Smooth muscle cell (in vitro differentiated cells): ENCODE measurements around the gene GSTT4. TPM values are rescaled to one million over a fixed set of nuclear protein-coding genes. Genes with fewer than 3 reads are reported as not detected.
"Not testable (repeated sequence)": the region's sequence is repeated elsewhere in the genome, so short reads cannot be mapped to it uniquely, and the experiment has no call there.

Experiments used
- DNase-seq: peaks from one replicate; lab custom pipeline; 2025; ENCODE audit not compliant: unreplicated experiment; lab: John Stamatoyannopoulos, UW
- H2AFZ ChIP-seq: fragments of 200-600 bp; sonication (generic); 2 replicates; pipeline ENCODE4 v1.6.0; 2016; ENCODE audit warnings: antibody characterized with exemption, low read depth, mild to moderate bottlenecking
- H3F3A ChIP-seq: fragments of 200-600 bp; sonication (generic); 2 replicates; pipeline ENCODE4 v1.6.0; 2017; ENCODE audit warnings: antibody characterized with exemption, low read depth
- H3K27ac ChIP-seq: fragments of 200-600 bp; sonication (generic); 2 replicates; pipeline ENCODE4 v1.5.1; 2016; ENCODE audit warnings: low read depth, mild to moderate bottlenecking
- H3K27me3 ChIP-seq: fragments of 200-600 bp; sonication (generic); 2 replicates; pipeline ENCODE4 v1.6.1; 2016; ENCODE audit warnings: low read depth, mild to moderate bottlenecking
- H3K36me3 ChIP-seq: fragments of 200-600 bp; sonication (generic); 2 replicates; pipeline ENCODE4 v1.5.1; 2016; ENCODE audit warnings: low read depth
- H3K4me1 ChIP-seq: fragments of 200-600 bp; sonication (generic); 2 replicates; pipeline ENCODE4 v1.5.1; 2016; ENCODE audit warnings: low read depth
- H3K4me2 ChIP-seq: fragments of 200-600 bp; sonication (generic); 2 replicates; pipeline ENCODE4 v1.6.0; 2016; ENCODE audit warnings: mild to moderate bottlenecking
- H3K4me3 ChIP-seq: fragments of 200-600 bp; sonication (generic); 2 replicates; pipeline ENCODE4 v1.5.1; 2016; ENCODE audit warnings: mild to moderate bottlenecking
- H3K79me2 ChIP-seq: fragments of 200-600 bp; sonication (generic); 2 replicates; pipeline ENCODE4 v1.6.0; 2016; ENCODE audit warnings: low read depth, mild to moderate bottlenecking
- H3K9ac ChIP-seq: fragments of 200-600 bp; sonication (generic); 2 replicates; pipeline ENCODE4 v1.6.0; 2016; ENCODE audit warnings: low read depth
- H3K9me3 ChIP-seq: fragments of 200-600 bp; sonication (generic); replicated peaks from 2 replicates; pipeline ENCODE4 v1.5.1; 2016; ENCODE audit warnings: low read depth
- H4K20me1 ChIP-seq: fragments of 200-600 bp; sonication (generic); 2 replicates; pipeline ENCODE4 v1.6.0; 2016; ENCODE audit warnings: low read depth
- WGBS: methylation state at CpG from one replicate; pipeline ENCODE4 v1.1.7; 2016; ENCODE audit warnings: low lambda C conversion rate; 5-methylcytosine and 5-hydroxymethylcytosine counted together
- polyA plus RNA-seq: library from polyadenylated mRNA; unstranded; fragments of >200 nt; fragmentation: Nextera tagmentation; extraction: Ambion mirVana; gene quantifications from 2 replicates; pipeline ENCODE4 v1.2.1, GENCODE V29; 2016
- total RNA-seq: library from RNA; depleted of rRNA; stranded (reverse); fragments of >200 nt; gene quantifications from 2 replicates; pipeline ENCODE4 v1.2.3, GENCODE V29; 2014

Gene GSTT4
- total and polyA plus RNA-seq, 2 experiments from 2014 or later: not detected

- not testable (repeated sequence) for H3K4me2 ChIP-seq, H3K9me3 ChIP-seq, DNase-seq, H2AFZ ChIP-seq, H3K27me3 ChIP-seq, H3K4me1 ChIP-seq, H3K9ac ChIP-seq, H4K20me1 ChIP-seq, H3K27ac ChIP-seq, H3F3A ChIP-seq, H3K36me3 ChIP-seq, H3K79me2 ChIP-seq, H3K4me3 ChIP-seq
- WGBS: 75% methylated on average over 7 of the region's 8 CpGs
Measured at GRCh38 chr22:23954193-23954990, 50.9 kb downstream of the GSTT4 start.

- H3F3A ChIP-seq, H3K27ac ChIP-seq, H3K4me1 ChIP-seq, H2AFZ ChIP-seq, H3K4me2 ChIP-seq, H3K27me3 ChIP-seq, H4K20me1 ChIP-seq, H3K79me2 ChIP-seq, H3K9me3 ChIP-seq, H3K4me3 ChIP-seq, DNase-seq, H3K9ac ChIP-seq, H3K36me3 ChIP-seq: not testable (repeated sequence)
- 86% methylated on average over 4 of the region's 4 CpGs for WGBS
Measured at GRCh38 chr22:23953485-23953884, 51.8 kb downstream of the GSTT4 start.

GRCh38 chr22:23952794-23953405 is 52.4 kb downstream of the GSTT4 start:
- not testable (repeated sequence) for H3F3A ChIP-seq, H3K4me3 ChIP-seq, H3K27ac ChIP-seq, H3K9me3 ChIP-seq, H3K4me2 ChIP-seq, H2AFZ ChIP-seq, H3K36me3 ChIP-seq, H3K79me2 ChIP-seq, H3K27me3 ChIP-seq, H3K4me1 ChIP-seq, DNase-seq, H3K9ac ChIP-seq, H4K20me1 ChIP-seq
- 79% methylated on average over 11 of the region's 11 CpGs for WGBS

- H3K79me2 ChIP-seq, H4K20me1 ChIP-seq, H3K9me3 ChIP-seq, H3K9ac ChIP-seq, H3K27ac ChIP-seq, H3K36me3 ChIP-seq, DNase-seq, H2AFZ ChIP-seq, H3K4me1 ChIP-seq, H3F3A ChIP-seq, H3K4me3 ChIP-seq, H3K4me2 ChIP-seq, H3K27me3 ChIP-seq: not testable (repeated sequence)
- 94% methylated on average over 2 of the region's 2 CpGs for WGBS
Measured at GRCh38 chr22:23951383-23951782, 53.9 kb downstream of the GSTT4 start.

- H3K4me2 ChIP-seq, H3K4me1 ChIP-seq, H3K4me3 ChIP-seq, DNase-seq, H3F3A ChIP-seq, H3K27ac ChIP-seq, H3K9ac ChIP-seq, H3K27me3 ChIP-seq, H3K79me2 ChIP-seq, H3K9me3 ChIP-seq, H4K20me1 ChIP-seq, H2AFZ ChIP-seq, H3K36me3 ChIP-seq: not testable (repeated sequence)
- 91% methylated on average over 17 of the region's 18 CpGs for WGBS
Measured at GRCh38 chr22:23949764-23950163, 55.5 kb downstream of the GSTT4 start.

Other genes with a start within 250 kb of the GSTT4 start
- not detected in 2 replicates for gene C22orf15, start 242.5 kb downstream of the GSTT4 start, total RNA-seq
- 0.57 and 1.5 TPM in 2 replicates for gene C22orf15, start 242.5 kb downstream of the GSTT4 start, polyA plus RNA-seq
- 4.9 and 6.0 TPM in 2 replicates for gene CHCHD10, start 237.5 kb downstream of the GSTT4 start, total RNA-seq
- gene CHCHD10, start 237.5 kb downstream of the GSTT4 start, polyA plus RNA-seq: 53.1 and 57.6 TPM in 2 replicates
- 10.9 and 17.4 TPM in 2 replicates for gene MMP11, start 232.6 kb downstream of the GSTT4 start, total RNA-seq
- 25.1 and 30.6 TPM in 2 replicates for gene MMP11, start 232.6 kb downstream of the GSTT4 start, polyA plus RNA-seq
- gene SMARCB1, start 218.5 kb downstream of the GSTT4 start, total RNA-seq: 65.8 and 93.4 TPM in 2 replicates
- 93.8 and 124 TPM in 2 replicates for gene SMARCB1, start 218.5 kb downstream of the GSTT4 start, polyA plus RNA-seq
- 0.40 and 0.63 TPM in 2 replicates for gene DERL3, start 166.4 kb downstream of the GSTT4 start, total RNA-seq
- 2.0 and 4.2 TPM in 2 replicates for gene DERL3, start 166.4 kb downstream of the GSTT4 start, polyA plus RNA-seq
- gene SLC2A11, start 147.6 kb downstream of the GSTT4 start, total RNA-seq: 1.5 and 9.5 TPM in 2 replicates
- gene SLC2A11, start 147.6 kb downstream of the GSTT4 start, polyA plus RNA-seq: 3.5 and 6.3 TPM in 2 replicates
- gene MIF, start 111.1 kb downstream of the GSTT4 start, total RNA-seq: 412 and 445 TPM in 2 replicates
- 2,922 and 3,116 TPM in 2 replicates for gene MIF, start 111.1 kb downstream of the GSTT4 start, polyA plus RNA-seq
- 1.3 TPM in 1 of 2 replicates, not detected in the other for gene GSTT2B, start 44.3 kb downstream of the GSTT4 start, total RNA-seq
- gene GSTT2B, start 44.3 kb downstream of the GSTT4 start, polyA plus RNA-seq: 2.0 and 4.8 TPM in 2 replicates
- not detected in 2 replicates for gene DDTL, start 38.6 kb downstream of the GSTT4 start, total RNA-seq
- 0.24 and 1.2 TPM in 2 replicates for gene DDTL, start 38.6 kb downstream of the GSTT4 start, polyA plus RNA-seq
- 54.7 and 57.8 TPM in 2 replicates for gene DDT, start 31.0 kb downstream of the GSTT4 start, total RNA-seq
- 115 and 119 TPM in 2 replicates for gene DDT, start 31.0 kb downstream of the GSTT4 start, polyA plus RNA-seq
- gene GSTT2, start 25.3 kb downstream of the GSTT4 start, total RNA-seq: 3.1 TPM in 1 of 2 replicates, not detected in the other
- 0.27 and 0.37 TPM in 2 replicates for gene GSTT2, start 25.3 kb downstream of the GSTT4 start, polyA plus RNA-seq
- gene CABIN1, start 5.9 kb upstream of the GSTT4 start, total RNA-seq: 27.9 and 31.1 TPM in 2 replicates
- gene CABIN1, start 5.9 kb upstream of the GSTT4 start, polyA plus RNA-seq: 16.2 and 22.4 TPM in 2 replicates
- 1.1 and 1.5 TPM in 2 replicates for gene SUSD2, start 176.0 kb upstream of the GSTT4 start, total RNA-seq
- gene SUSD2, start 176.0 kb upstream of the GSTT4 start, polyA plus RNA-seq: 0.24 and 1.2 TPM in 2 replicates
- gene GGT5, start 239.6 kb upstream of the GSTT4 start, total RNA-seq: 3.7 and 5.4 TPM in 2 replicates
- 12.4 and 12.8 TPM in 2 replicates for gene GGT5, start 239.6 kb upstream of the GSTT4 start, polyA plus RNA-seq